Right cardiac atrium (tissue), 5 donors: Measurements from ENCODE around the gene MYO9B. TPM values are rescaled to one million over a fixed set of nuclear protein-coding genes. Genes with fewer than 3 reads are reported as not detected.

Source experiments
- ATAC-seq, 2 donors: fragments of 200-7000 bp; cut with Tn5 transposase; one replicate each; pipeline versions ENCODE4 v1.8.0 to v1.9.1; 2020; ENCODE audit warnings: moderate library complexity in 2 of 2, mild to moderate bottlenecking in 1 of 2
- DNase-seq, 3 donors: peaks; one replicate each; pipeline ENCODE4 v3.0.0-alpha.2; 2020
- H3K27ac ChIP-seq: one replicate; pipeline ENCODE4 v1.5.1; 2013; ENCODE audit warnings: mild to moderate bottlenecking, low read length, control low read depth, moderate library complexity
- H3K27me3 ChIP-seq: one replicate; pipeline ENCODE4 v1.6.1; 2013; ENCODE audit not compliant: control insufficient read depth, insufficient read depth
- H3K4me1 ChIP-seq: one replicate; pipeline ENCODE4 v1.6.1; 2013; ENCODE audit warnings: low read length; ENCODE audit not compliant: control insufficient read depth, insufficient read depth
- H3K4me3 ChIP-seq: one replicate; pipeline ENCODE4 v1.5.1; 2013; ENCODE audit warnings: low read length, control low read depth
- H3K9me3 ChIP-seq: one replicate; pipeline ENCODE4 v1.6.1; 2013; ENCODE audit warnings: low read length; ENCODE audit not compliant: control insufficient read depth
- WGBS: extraction: QIAGEN DNeasy Blood & Tissue Kit; methylation state at CpG from one replicate; pipeline ENCODE4 v1.1.7; 2013; 5-methylcytosine and 5-hydroxymethylcytosine counted together
- intact Hi-C, 4 donors: fragments of 100-400 bp; cut with DNase I; formaldehyde crosslinking; loops; one replicate each; pipeline versions ENCODE4 v1.11.0 to v1.14.0; 2022 to 2023
- polyA plus RNA-seq: library from polyadenylated mRNA; stranded (reverse); fragments of 200-250 nt; gene quantifications from one replicate; pipeline ENCODE4 v1.2.3, GENCODE V29; 2013
- total RNA-seq, 4 donors: library from RNA; stranded (reverse); fragmentation: NEBNext Ultra II Directional; extraction: Animal tissue kit (Norgen Biotek cat#: 25700); gene quantifications; one replicate each; pipeline ENCODE4 v1.2.1, GENCODE V29; 2021
- donor health status: healthy with polysubstance abuse.
- donor health status: DM: no; HTN: yes; CAD: no.
- donor health status: DM: no; HTN: no; CAD: no.
- donor health status: DM: no; HTN: yes; CAD: no; lungs with severe emphysema.
- donor health status: DM: yes; HTN: yes; CAD: no.

Gene MYO9B
- total and polyA plus RNA-seq, 5 donors = 30.0 to 42.1 (median 35.8) TPM

GRCh38 chr19:17205237-17206140, 129.9 kb downstream of the MYO9B start:
- ATAC-seq (peak; percentile 45 to 49), DNase-seq (peak; percentile 49 to 85 (median 80))
- WGBS = 85% methylated on average over 27 of the region's 27 CpGs

GRCh38 chr19:17206736-17207581, 131.4 kb downstream of the MYO9B start:
- Histone ChIP-seq H3K4me3 (no peak overlapping the region), H3K9me3 (no peaks in the 10 kb centered on the region), H3K27ac (no peak overlapping the region), H3K4me1 (no peaks in the 10 kb centered on the region), H3K27me3 (no peaks in the 10 kb centered on the region)
- ATAC-seq = no peak
- intact Hi-C loops = loop anchor here in 2 of 4 donors (5.0 kb wide), 1 partner anchor 75 kb away; the partner anchor contains the start of gene ANKLE1 (in 2 of the 2)
- no peak for DNase-seq
- 93% methylated on average over 25 of the region's 25 CpGs for WGBS

More at GRCh38 chr19:17205237-17206140, 129.9 kb downstream of the MYO9B start:
- H3K4me3 ChIP-seq = no peak overlapping the region
- no peaks in the 10 kb centered on the region for H3K4me1 ChIP-seq
- H3K9me3 ChIP-seq = no peaks in the 10 kb centered on the region
- no peak overlapping the region for H3K27ac ChIP-seq
- intact Hi-C loops = loop anchor here in 2 of 4 donors (5.0 kb wide), 1 partner anchor 77 kb away; the partner anchor contains the start of gene ANKLE1 (in 2 of the 2)
- no peaks in the 10 kb centered on the region for H3K27me3 ChIP-seq

- WGBS = 75% methylated on average over 28 of the region's 28 CpGs
- no peaks in the 10 kb centered on the region for H3K27me3 ChIP-seq
- intact Hi-C loops = loop anchor here in 3 of 4 donors (5.0 to 10.0 kb wide), 2 partner anchors 73 to 75 kb away; partner anchors contain the start of gene ANKLE1 (in 3 of the 3)
- H3K4me1 ChIP-seq = no peaks in the 10 kb centered on the region
- DNase-seq (peak in 1 of 3 donors; percentile 74), ATAC-seq (peak in 1 of 2 donors; percentile 16)
- H3K4me3 ChIP-seq = no peak overlapping the region
- H3K9me3 ChIP-seq = no peaks in the 10 kb centered on the region
- no peak overlapping the region for H3K27ac ChIP-seq
These were observed 133.8 kb downstream of the MYO9B start for GRCh38 chr19:17209126-17210036.

GRCh38 chr19:17210296-17210695, 134.7 kb downstream of the MYO9B start:
- intact Hi-C loops = loop anchor here in 1 of 4 donors (10.0 kb wide), 1 partner anchor 75 kb away; the partner anchor contains the start of gene ANKLE1

GRCh38 chr19:17211547-17212446, 136.2 kb downstream of the MYO9B start:
- H3K27ac ChIP-seq = no peak overlapping the region
- WGBS = 93% methylated on average over 58 of the region's 58 CpGs
- ATAC-seq = no peak
- peak in 1 of 3 donors; percentile 45 for DNase-seq
- intact Hi-C loops = loop anchor here in 1 of 4 donors (10.0 kb wide), 1 partner anchor 73 kb away; the partner anchor contains the start of gene ANKLE1
- H3K27me3 ChIP-seq = no peaks in the 10 kb centered on the region
- H3K9me3 ChIP-seq = no peaks in the 10 kb centered on the region
- no peak overlapping the region for H3K4me3 ChIP-seq
- peaks cover 2% of the 10 kb centered on the region for H3K4me1 ChIP-seq

More at GRCh38 chr19:17210296-17210695, 134.7 kb downstream of the MYO9B start:
- Histone ChIP-seq H3K4me1 (no peaks in the 10 kb centered on the region), H3K27ac (no peak overlapping the region), H3K27me3 (no peaks in the 10 kb centered on the region), H3K4me3 (no peak overlapping the region), H3K9me3 (no peaks in the 10 kb centered on the region)
- ATAC-seq (no peak), DNase-seq (peak in 1 of 3 donors; percentile 54)
- WGBS = 88% methylated on average over 14 of the region's 14 CpGs

- ATAC-seq = no peak
- DNase-seq = no peak
- WGBS = 84% methylated on average over 5 of the region's 5 CpGs
- intact Hi-C loops = loop anchor here in 1 of 4 donors (10.0 kb wide), 1 partner anchor 71 kb away; the partner anchor contains the start of gene ANKLE1
- Histone ChIP-seq H3K27ac (no peak overlapping the region), H3K4me3 (no peak overlapping the region), H3K27me3 (no peaks in the 10 kb centered on the region), H3K9me3 (no peaks in the 10 kb centered on the region), H3K4me1 (peaks cover 2% of the 10 kb centered on the region)
These were observed 137.8 kb downstream of the MYO9B start for GRCh38 chr19:17213334-17213733.

GRCh38 chr19:17214508-17215126, 139.0 kb downstream of the MYO9B start:
- Histone ChIP-seq H3K27ac (peak overlapping the region; percentile 99), H3K4me1 (peaks cover 2% of the 10 kb centered on the region), H3K4me3 (peak overlapping the region; percentile 82), H3K9me3 (no peaks in the 10 kb centered on the region), H3K27me3 (no peaks in the 10 kb centered on the region)
- intact Hi-C loops = loop anchor here in 1 of 4 donors (10.0 kb wide), 1 partner anchor 70 kb away; the partner anchor contains the start of gene ANKLE1
- WGBS = 33% methylated on average over 16 of the region's 16 CpGs
- peak in 1 of 3 donors; percentile 47 for DNase-seq
- no peak for ATAC-seq

GRCh38 chr19:17215127-17215971, 139.8 kb downstream of the MYO9B start, which contains the start of gene USE1:
Gene USE1 (plus strand): TSS chr19:17215357. CDS start chr19:17215406, 49 bp downstream.
- peak; percentile 93 to 96 for ATAC-seq
- peak within 1 kb of the TSS; percentile 99 for H3K27ac ChIP-seq
- DNase-seq = peak; percentile 92 to 97 (median 95)
- peaks cover 2% of the 10 kb centered on the region for H3K4me1 ChIP-seq
- H3K4me3 ChIP-seq = peak within 1 kb of the TSS; percentile 82
- WGBS = 3% methylated on average over 56 of the region's 56 CpGs
- intact Hi-C loops = loop anchor here in 1 of 4 donors (10.0 kb wide), 1 partner anchor 69 kb away; the partner anchor contains the start of gene ANKLE1
- no peaks in the 10 kb centered on the region for H3K9me3 ChIP-seq
- H3K27me3 ChIP-seq = no peaks in the 10 kb centered on the region
